SK-N-DZ (cell line): ENCODE results near the gene GTF2A1.
"Not testable (repeated sequence)": the region's sequence is repeated elsewhere in the genome, so short reads cannot be mapped to it uniquely, and the experiment has no call there.

Experiments
- DNase-seq: peaks from one replicate; pipeline ENCODE4 v3.0.0-alpha.2; 2015; ENCODE audit warnings: low spot score

The GTF2A1 gene

DNA sequence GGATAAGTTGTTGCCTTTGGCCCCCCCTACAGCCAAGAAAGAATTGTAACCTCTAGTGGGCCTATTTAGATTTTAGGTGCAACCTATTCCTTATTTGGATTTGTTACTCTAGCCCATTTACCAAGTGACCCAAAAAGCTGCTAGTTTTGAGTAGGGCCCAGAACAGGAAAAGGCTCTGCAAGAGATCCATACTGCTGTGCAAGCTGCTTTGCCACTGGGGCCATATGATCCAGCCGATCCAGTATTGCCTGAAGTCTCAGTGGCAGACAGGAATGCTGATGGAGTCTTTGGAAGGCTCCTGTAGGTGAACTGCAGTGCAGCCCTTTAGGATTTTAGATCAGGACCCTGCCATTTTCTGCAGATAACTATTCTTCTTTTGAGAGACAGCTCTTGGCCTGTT lies 12.9 kb upstream of the GTF2A1 start:
- DNase-seq, result no peak

DNA sequence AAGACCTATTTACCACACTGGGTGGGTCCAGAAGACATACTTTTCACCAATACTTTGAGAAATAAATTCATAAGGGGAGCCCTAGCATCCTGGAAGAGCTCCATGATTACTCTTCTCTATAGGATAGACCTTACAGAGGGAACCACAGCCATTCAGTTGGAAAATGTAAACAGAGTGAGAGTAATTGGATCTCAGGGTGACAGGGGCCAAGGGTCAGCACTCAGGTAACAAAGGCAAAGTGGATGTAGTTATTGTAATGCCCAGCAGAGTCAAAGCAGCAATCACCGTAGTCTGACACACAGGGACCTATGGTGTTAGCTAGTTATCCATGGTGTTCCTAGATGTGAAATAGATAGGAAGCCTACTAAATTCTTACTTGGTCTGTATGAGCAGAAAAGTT lies 10.8 kb upstream of the GTF2A1 start:
- DNase-seq, result no peak

- no peak for DNase-seq
Measured at GRCh38 chr14:81224222-81224621, 3.5 kb upstream of the GTF2A1 start.

GRCh38 chr14:81223788-81224187 lies 3.0 kb upstream of the GTF2A1 start:
- DNase-seq, result not testable (repeated sequence)

DNA sequence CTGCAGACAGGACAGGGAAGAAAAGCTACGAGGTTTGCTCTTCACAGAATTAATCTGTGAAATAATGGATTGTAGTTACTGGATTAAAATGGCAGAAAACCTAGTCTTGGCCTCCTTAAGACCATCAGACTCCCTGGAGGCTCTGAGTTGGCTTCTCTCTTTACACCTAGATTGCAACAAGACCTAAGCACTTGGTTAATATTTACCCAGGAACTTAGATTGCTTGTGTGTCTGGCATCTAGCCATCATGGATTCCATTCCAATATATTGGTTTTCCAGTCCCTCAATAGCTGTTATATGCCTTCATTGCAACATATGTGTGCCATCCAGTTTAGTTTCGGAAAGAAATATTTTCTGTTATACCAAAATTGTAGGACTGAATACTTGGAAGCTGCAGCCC lies 1.9 kb upstream of the GTF2A1 start:
- DNase-seq, result no peak

DNA sequence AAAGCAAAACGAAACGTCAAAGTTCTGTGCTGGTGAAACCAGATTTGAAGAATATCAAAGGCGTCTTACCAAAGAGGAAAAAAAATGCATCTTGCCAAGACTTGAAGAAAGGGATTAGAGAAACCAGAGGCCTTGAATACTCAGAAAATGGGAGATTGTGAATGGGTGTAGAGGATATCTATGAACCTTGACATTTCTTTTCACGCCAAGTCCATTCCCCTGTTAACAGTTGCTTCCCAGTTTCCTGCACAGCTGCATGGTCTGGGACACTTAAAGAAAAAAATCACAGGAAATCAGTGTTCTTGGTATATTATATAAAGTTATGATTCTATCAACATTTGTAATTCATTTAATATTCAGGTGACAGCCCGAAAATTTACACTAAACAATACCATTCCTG lies 1.4 kb upstream of the GTF2A1 start:
- DNase-seq, result no peak

DNA sequence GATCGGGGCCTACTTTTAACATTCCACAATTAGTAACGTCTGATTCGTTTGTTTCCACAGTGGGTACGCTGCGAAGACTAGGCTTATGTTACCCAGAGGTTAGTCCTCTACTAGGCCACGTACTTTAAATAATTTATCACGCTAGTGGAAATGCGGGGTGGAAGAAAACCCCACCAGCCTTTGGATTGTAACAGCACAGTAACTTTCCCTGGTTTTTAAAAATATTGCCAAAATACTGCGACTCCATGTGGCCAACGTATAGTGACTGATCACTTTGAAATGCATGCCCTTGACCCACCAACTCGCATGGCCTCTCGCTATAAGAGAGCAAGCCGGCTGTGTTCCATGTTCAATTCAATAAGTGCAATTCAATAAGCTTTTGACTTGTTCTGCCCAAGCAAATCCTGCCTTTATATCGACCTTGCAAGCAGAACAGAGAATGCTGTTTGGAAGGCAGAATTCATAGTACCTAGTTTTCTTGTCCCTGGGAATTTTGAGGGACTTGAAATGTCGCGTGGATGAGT lies 882 bp upstream of the GTF2A1 start:
- peak; percentile 42 for DNase-seq

GRCh38 chr14:81220580-81220829 lies 254 bp downstream of the GTF2A1 start:
- no peak for DNase-seq

GRCh38 chr14:81219759-81220579 lies 790 bp downstream of the GTF2A1 start:
- DNase-seq, result no peak

- peak; percentile 97 for DNase-seq
Measured at GRCh38 chr14:81219210-81219758, 1.5 kb downstream of the GTF2A1 start.

GRCh38 chr14:81211844-81212243 lies 8.9 kb downstream of the GTF2A1 start:
- no peak for DNase-seq

DNA sequence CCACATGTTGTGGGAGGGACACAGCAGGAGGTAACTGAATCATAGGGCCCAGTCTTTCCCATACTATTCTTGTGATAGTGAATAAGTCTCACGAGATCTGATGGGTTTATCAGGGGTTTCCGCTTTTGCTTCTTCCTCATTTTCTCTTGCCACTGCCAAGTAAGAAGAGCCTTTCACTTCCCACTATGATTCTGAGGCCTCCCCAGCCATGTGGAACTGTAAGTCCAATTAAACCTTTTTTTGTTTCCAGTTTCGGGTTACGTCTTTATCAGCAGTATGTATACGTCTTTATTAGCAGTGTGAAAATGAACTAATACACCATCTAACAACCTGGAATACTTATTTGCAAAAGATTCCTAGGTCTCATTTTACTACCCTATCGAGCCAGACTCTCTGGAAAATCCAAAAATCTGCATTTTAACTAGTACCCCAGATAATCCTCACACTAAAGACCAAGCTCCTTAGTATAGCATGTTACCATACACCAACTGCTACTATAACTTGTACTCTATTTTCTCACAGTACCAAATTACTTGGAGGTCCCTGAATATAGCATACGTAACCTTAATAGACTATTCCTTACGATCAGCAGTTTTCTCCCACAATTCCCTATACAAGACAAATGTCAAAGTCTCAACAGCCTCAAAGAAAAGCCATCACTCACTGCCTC lies 11.5 kb downstream of the GTF2A1 start:
- no peak for DNase-seq

GRCh38 chr14:81208489-81208888 lies 12.3 kb downstream of the GTF2A1 start:
- DNase-seq, result no peak

DNA sequence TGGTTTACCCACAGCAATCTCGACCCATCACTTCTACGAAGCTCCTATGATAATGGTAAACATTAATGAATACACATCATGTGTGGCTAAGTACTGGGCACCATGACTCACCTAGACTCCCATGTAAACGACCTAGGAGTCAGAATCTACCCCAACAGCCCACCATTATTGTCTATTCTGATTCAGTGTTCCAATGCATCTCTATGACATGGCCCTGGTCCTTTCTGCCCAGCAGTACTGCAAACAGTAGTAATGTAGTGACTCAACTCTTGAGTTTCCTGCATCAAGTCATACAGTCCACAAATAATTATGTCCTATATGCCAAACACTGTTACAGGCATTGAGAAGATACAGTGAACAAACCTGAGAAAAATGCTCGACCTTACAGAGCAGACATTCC lies 14.6 kb downstream of the GTF2A1 start:
- no peak for DNase-seq

GRCh38 chr14:81205639-81206038 lies 15.1 kb downstream of the GTF2A1 start:
- no peak for DNase-seq

DNA sequence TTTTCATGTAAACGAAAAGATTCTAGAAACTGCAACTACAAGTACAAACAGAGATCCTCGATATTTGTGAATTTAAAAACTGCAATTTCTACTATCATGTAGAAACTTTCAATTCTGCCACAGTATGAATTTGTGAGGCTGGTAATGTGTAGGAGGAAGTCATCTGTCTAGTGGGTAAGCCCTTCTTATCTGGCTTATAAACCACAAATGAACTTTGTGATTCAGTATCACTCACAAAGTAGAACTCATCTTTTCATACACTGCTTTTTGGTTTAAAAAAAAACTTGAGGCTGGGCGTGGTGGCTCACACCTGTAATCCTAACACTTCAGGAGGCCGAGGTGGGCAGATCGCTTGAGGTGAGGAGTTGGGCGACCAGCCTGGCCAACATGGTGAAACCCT lies 20.7 kb downstream of the GTF2A1 start:
- DNase-seq, result no peak

- DNase-seq, result no peak
Measured at GRCh38 chr14:81199084-81199483, 21.7 kb downstream of the GTF2A1 start.

- DNase-seq, result no peak
Measured at GRCh38 chr14:81198651-81199050, 22.1 kb downstream of the GTF2A1 start.

- DNase-seq, result no peak
Measured at GRCh38 chr14:81193924-81194633, 26.7 kb downstream of the GTF2A1 start.

DNA sequence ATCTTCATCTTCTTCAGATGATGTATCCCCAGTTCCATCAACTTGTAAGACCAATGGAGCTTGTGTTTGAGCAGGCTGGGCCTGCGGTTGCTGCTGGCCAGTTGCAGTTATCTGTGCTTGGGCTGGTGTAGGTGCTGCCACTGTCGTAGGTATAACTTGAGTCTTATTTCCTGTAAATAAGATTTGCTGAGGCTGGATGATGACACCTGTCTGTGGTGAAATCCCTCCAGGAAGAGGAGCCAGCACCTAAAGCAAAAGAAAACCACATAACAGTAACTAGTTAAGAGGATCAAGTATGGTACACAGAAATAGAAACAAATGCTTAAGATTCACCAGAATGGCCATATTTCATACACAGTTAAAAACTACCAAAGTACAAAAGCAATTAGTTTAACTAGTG lies 28.2 kb downstream of the GTF2A1 start:
- no peak for DNase-seq

DNA sequence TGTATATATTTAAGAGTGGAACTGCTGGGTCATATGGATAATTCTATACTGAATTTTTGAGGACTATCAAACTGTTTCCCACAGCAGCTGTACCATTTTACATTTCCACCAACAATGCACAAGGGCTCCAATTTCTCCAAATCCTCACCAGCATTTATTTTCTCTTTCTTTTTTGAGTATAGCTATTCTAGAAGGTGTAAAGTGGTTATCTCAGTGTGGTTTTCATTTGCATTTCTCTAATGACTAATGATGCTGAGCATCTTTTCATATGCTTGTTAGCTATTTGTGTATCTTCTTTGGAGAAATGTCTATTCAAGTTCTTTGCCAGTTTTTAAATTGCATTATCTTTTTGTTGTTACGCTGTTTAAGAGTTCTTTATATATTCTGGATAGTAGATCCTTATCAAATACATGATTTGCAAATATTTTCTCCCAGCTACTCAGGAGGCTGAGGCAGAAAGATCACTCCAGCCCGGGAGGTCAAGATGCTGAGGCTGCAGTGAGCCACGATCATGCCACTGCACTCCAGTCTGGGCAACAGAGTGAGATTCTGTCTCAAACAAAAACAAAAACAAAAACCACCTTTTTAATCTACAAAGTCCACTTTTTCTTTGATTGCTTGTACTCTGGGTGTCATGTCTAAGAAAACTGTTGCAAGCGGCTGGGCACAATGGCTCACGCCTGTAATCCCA lies 32.8 kb downstream of the GTF2A1 start:
- DNase-seq, result no peak

DNA sequence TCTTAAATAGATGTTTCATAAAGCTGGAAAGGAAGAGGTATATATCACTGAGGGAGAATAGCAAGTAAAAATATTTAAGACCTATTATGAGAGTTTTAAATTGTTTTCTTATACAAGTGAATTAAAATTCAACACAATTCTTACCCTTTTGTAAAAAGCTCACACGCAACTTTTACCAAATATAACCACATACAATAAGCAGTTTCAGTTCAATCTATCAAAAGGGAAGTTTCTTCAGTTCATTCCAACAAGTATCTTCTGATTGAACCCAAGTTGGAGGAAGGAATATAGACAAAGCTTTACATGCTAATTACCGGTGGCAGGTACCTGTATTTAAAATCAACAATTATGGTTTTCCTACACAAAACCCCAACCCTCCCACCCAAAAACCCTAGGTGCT lies 41.1 kb downstream of the GTF2A1 start:
- no peak for DNase-seq
